Liver (tissue), 3 donors: ENCODE results near the gene CCDC116.

ENCODE experiments used
- CTCF ChIP-seq: fragments of 150-350 bp; IDR thresholded peaks from 2 replicates; pipeline ENCODE4 v1.5.1; 2017; ENCODE audit warnings: improper control_type of control experiment, low read depth, low read length; ENCODE audit not compliant: missing input control
- EGR1 ChIP-seq, 2 donors: IDR thresholded peaks; 2 replicates each; pipeline ENCODE4 v1.6.1; 2016 to 2018; ENCODE audit warnings: antibody characterized with exemption in 2 of 2, low read depth in 2 of 2
- GABPA ChIP-seq, 2 donors: IDR thresholded peaks in 1 of 2; conservative IDR thresholded peaks in 1 of 2; 2 replicates each; pipeline ENCODE4 v1.6.1; 2016; ENCODE audit warnings: antibody characterized with exemption in 2 of 2, mild to moderate bottlenecking in 1 of 2, moderate library complexity in 1 of 2
- HNF4G ChIP-seq: IDR thresholded peaks from 2 replicates; pipeline ENCODE4 v1.6.1; 2016; ENCODE audit warnings: antibody characterized with exemption
- NR2F2 ChIP-seq: IDR thresholded peaks from 2 replicates; pipeline ENCODE4 v1.6.1; 2016; ENCODE audit warnings: antibody characterized with exemption
- RAD21 ChIP-seq, 2 donors: IDR thresholded peaks; 2 replicates each; pipeline ENCODE4 v1.6.1; 2016; ENCODE audit warnings: antibody characterized with exemption in 2 of 2, mild to moderate bottlenecking in 2 of 2
- REST ChIP-seq: IDR thresholded peaks from 2 replicates; pipeline ENCODE4 v1.6.1; 2016; ENCODE audit warnings: antibody characterized with exemption, mild to moderate bottlenecking
- RXRA ChIP-seq, 2 donors: IDR thresholded peaks; 2 replicates each; pipeline ENCODE4 v1.6.1; 2017 to 2018; ENCODE audit warnings: antibody characterized with exemption in 2 of 2, mild to moderate bottlenecking in 1 of 2
- SP1 ChIP-seq: IDR thresholded peaks from 2 replicates; pipeline ENCODE4 v1.6.1; 2018; ENCODE audit warnings: antibody characterized with exemption, mild to moderate bottlenecking
- TAF1 ChIP-seq: conservative IDR thresholded peaks from 2 replicates; pipeline ENCODE4 v1.6.1; 2016; ENCODE audit warnings: antibody characterized with exemption, mild to moderate bottlenecking
- YY1 ChIP-seq: IDR thresholded peaks from 2 replicates; pipeline ENCODE4 v1.6.1; 2016; ENCODE audit warnings: antibody characterized with exemption, mild to moderate bottlenecking
- TF ChIP-seq, protein P1 (sequence below): IDR thresholded peaks from 2 replicates; pipeline ENCODE4 v1.6.1; 2016; ENCODE audit warnings: antibody characterized with exemption
- TF ChIP-seq, protein P2 (sequence below): IDR thresholded peaks from 2 replicates; pipeline ENCODE4 v1.6.1; 2016; ENCODE audit warnings: antibody characterized with exemption
- donor health status: healthy.
- donor health status: healthy.

DNA sequence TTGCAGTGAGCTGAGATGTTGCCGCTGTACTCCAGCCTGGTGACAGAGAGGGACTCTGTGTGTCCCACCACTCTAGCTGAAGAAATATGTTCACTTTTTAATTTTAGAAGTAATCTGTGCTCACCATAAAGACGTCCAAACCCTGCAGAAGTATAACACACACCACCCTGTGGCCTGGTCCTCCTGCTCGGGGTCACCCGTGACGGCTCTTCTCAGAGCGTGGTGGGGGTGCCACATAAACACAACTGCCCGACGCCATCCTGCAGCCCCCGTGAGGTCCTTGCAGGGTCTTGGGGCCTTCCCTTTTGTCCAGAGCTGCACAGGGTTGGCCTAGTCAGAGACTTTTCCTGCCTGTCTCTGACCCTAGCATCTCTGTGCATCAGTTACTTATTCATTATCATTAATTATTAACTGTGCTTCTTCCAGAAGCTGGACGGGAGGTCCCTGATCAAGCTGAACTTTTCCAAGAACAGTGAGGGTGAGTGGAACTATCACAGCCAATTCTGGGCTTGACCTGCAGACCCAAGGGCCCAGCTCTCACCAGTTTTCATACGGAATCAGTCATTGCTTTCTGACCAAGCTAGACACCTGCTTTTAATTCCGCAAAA is 42.2 kb downstream of the CCDC116 start:
- TF ChIP-seq, protein P1, sequence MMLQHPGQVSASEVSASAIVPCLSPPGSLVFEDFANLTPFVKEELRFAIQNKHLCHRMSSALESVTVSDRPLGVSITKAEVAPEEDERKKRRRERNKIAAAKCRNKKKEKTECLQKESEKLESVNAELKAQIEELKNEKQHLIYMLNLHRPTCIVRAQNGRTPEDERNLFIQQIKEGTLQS, result no peak
- TF ChIP-seq CTCF (no peak), SP1 (no peak), RAD21 (IDR thresholded peaks at IDR 0.05) (no peak), REST (no peak), TAF1 (no peak), GABPA (IDR thresholded peaks at IDR 0.05 in 1 of 2, conservative IDR thresholded peaks at IDR 0.05 in 1 of 2) (no peak), EGR1 (IDR thresholded peaks at IDR 0.05; ENCODE audit: low read depth in 2 of 2) (no peak), HNF4G (no peak), YY1 (no peak), RXRA (IDR thresholded peaks at IDR 0.05) (no peak), NR2F2 (no peak)
- TF ChIP-seq, protein P2, sequence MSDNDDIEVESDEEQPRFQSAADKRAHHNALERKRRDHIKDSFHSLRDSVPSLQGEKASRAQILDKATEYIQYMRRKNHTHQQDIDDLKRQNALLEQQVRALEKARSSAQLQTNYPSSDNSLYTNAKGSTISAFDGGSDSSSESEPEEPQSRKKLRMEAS, result no peak
